HG03066 (cell line): ENCODE results near the gene PGAP2.
"Not testable (repeated sequence)": the region's sequence is repeated elsewhere in the genome, so short reads cannot be mapped to it uniquely, and the experiment has no call there.

Experiments
- ATAC-seq: cut with Tn5 transposase; IDR thresholded peaks from one replicate; pipeline ENCODE4 v1.9.1; 2021; ENCODE audit warnings: low read depth; ENCODE audit not compliant: unreplicated experiment

The PGAP2 gene

GRCh38 chr11:3853899-3854659 lies 45.7 kb downstream of the PGAP2 start:
- peak; percentile 40 for ATAC-seq

GRCh38 chr11:3854660-3854976 lies 46.3 kb downstream of the PGAP2 start:
- ATAC-seq, result no peak

GRCh38 chr11:3854977-3855807 lies 46.8 kb downstream of the PGAP2 start, which contains the start of gene STIM1:
STIM1 (plus strand) TSS chr11:3855664; CDS start chr11:3856271, 607 bp downstream.
- ATAC-seq, result peak; percentile 58

GRCh38 chr11:3855808-3856491 lies 47.6 kb downstream of the PGAP2 start:
- ATAC-seq, result peak; percentile 8

GRCh38 chr11:3856856-3857553 lies 48.6 kb downstream of the PGAP2 start:
- no peak for ATAC-seq

- no peak for ATAC-seq
Observed at GRCh38 chr11:3857628-3858027, 49.3 kb downstream of the PGAP2 start.

GRCh38 chr11:3859373-3859881 lies 51.1 kb downstream of the PGAP2 start:
- peak; percentile 41 for ATAC-seq

- no peak for ATAC-seq
Observed at GRCh38 chr11:3860375-3860774, 52.0 kb downstream of the PGAP2 start.

- ATAC-seq, result not testable (repeated sequence)
Observed at GRCh38 chr11:3860898-3861393, 52.6 kb downstream of the PGAP2 start.

- no peak for ATAC-seq
Observed at GRCh38 chr11:3861683-3862082, 53.3 kb downstream of the PGAP2 start.

GRCh38 chr11:3865388-3866193 lies 57.2 kb downstream of the PGAP2 start:
- no peak for ATAC-seq

GRCh38 chr11:3866206-3866605 lies 57.8 kb downstream of the PGAP2 start:
- ATAC-seq, result peak; percentile 48

GRCh38 chr11:3866836-3867208 lies 58.5 kb downstream of the PGAP2 start:
- ATAC-seq, result no peak

- ATAC-seq, result peak; percentile 55
Observed at GRCh38 chr11:3867209-3868091, 59.1 kb downstream of the PGAP2 start.

- no peak for ATAC-seq
Observed at GRCh38 chr11:3873712-3874349, 65.5 kb downstream of the PGAP2 start.
